ENCODE results near the gene RTL10. TPM values are rescaled to one million over a fixed set of nuclear protein-coding genes. Genes with fewer than 3 reads are reported as not detected.
A peak's percentile ranks its signal among the peaks of the same experiment; 100 is the strongest.
"Not testable (repeated sequence)": the region's sequence is repeated elsewhere in the genome, so short reads cannot be mapped to it uniquely, and the experiment has no call there.

The RTL10 gene
- total RNA-seq, 4 donors from 2014 or later: 6.8 to 24.3 (median 17.7) TPM

DNA sequence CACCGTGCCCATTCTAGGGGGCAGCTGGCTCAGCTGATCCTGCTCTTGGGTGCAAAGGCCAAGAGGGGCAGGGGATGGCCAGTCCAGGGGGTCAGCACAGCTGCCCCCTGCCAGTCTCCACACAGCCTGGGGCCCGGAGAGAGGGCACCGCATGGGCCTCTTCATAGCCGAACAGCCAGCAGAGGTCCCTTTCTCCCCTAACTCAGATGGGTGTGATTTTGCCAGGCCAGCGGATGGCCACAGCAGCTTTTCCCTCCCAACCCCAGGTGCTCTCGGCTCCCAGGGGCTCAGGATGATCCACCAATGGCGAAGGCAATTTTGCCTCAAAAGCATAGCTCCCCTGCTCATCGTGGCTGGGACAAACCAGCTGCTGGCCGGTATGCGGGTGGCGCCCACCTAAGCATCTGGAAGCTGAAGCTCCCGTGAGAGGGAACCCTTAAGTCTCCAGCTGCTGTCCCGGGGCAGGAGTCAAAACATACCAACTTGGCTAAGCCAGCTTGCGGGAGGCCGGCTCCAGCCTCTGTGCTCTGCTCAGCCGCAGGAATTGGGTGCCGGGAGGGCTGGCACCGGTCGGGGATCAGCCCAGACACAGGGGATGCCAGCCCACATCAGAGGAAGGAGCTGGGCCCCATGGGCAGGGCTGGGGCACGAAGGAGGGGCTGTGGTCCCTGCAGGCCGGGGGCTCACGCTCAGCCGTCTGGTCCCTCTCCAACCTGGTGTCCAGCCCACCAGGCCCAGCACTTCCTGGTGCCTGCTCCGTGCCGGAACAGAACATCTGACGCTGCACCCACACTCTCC is 30.5 kb upstream of the RTL10 start:
- intact Hi-C loops (cut with DNase I; ENCODE audit: low total_unique reads): no loop called here
- H3K4me3 ChIP-seq: no peak overlapping the region
- H3K27me3 ChIP-seq: no peaks in the 10 kb centered on the region
- no peak overlapping the region for H3K27ac ChIP-seq
- TF ChIP-seq POLR2A (IDR thresholded peaks at IDR 0.05): no peak
- TF ChIP-seq, protein P1, sequence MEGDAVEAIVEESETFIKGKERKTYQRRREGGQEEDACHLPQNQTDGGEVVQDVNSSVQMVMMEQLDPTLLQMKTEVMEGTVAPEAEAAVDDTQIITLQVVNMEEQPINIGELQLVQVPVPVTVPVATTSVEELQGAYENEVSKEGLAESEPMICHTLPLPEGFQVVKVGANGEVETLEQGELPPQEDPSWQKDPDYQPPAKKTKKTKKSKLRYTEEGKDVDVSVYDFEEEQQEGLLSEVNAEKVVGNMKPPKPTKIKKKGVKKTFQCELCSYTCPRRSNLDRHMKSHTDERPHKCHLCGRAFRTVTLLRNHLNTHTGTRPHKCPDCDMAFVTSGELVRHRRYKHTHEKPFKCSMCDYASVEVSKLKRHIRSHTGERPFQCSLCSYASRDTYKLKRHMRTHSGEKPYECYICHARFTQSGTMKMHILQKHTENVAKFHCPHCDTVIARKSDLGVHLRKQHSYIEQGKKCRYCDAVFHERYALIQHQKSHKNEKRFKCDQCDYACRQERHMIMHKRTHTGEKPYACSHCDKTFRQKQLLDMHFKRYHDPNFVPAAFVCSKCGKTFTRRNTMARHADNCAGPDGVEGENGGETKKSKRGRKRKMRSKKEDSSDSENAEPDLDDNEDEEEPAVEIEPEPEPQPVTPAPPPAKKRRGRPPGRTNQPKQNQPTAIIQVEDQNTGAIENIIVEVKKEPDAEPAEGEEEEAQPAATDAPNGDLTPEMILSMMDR (IDR thresholded peaks at IDR 0.05): no peak
- DNase-seq: no peak
- no peaks in the 10 kb centered on the region for H3K9me3 ChIP-seq
- no peaks in the 10 kb centered on the region for H3K36me3 ChIP-seq
- peaks cover 0 to 13% of the 10 kb centered on the region in 2 donors for H3K4me1 ChIP-seq

DNA sequence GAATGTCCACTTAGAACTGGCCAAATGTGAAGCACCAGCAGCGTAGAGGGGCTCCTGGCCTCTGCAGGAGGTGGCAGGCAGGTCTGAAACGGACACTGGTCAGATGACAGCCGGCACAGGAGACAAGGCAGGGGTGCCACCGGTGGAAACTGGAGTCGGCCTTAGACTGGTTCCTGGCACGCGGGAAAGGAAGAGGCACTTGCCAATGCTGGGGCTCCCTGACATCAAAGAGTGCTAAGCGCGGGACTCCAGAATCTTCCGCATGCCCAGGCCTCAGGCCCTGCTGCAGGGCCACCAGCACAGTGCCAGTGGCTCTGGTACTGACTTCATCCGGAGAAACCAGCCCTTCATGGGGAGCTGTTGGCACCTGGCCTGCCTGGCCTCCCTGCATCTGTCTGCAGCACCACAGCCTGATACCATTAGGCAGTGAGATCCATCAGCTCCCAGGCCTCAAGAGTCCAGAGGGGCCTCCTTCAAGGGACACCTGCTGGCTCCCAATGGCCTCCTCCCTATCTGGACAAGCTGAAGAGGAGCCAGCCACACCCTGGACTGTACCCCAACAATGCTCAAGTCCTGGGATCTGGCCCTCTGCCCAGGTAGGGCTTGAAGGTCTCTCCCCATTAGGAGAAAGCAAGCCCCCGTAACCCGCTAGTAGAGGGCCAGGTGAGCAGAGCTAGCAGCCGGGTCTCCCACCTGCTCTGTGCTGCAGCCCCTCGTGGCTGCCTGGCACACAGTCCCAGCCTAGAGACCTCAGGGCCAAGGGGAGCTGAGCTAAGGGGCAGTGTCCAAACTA is 29.7 kb upstream of the RTL10 start:
- no peaks in the 10 kb centered on the region for H3K9me3 ChIP-seq
- no peaks in the 10 kb centered on the region for H3K36me3 ChIP-seq
- DNase-seq: peak; percentile 11 to 20
- TF ChIP-seq, protein P1 (IDR thresholded peaks at IDR 0.05): no peak
- TF ChIP-seq POLR2A (IDR thresholded peaks at IDR 0.05): no peak
- no peaks in the 10 kb centered on the region for H3K27me3 ChIP-seq
- H3K27ac ChIP-seq: no peak overlapping the region
- H3K4me3 ChIP-seq: no peak overlapping the region
- H3K4me1 ChIP-seq: peaks cover 0 to 13% of the 10 kb centered on the region in 2 donors
- intact Hi-C loops (cut with DNase I; ENCODE audit: low total_unique reads): no loop called here

DNA sequence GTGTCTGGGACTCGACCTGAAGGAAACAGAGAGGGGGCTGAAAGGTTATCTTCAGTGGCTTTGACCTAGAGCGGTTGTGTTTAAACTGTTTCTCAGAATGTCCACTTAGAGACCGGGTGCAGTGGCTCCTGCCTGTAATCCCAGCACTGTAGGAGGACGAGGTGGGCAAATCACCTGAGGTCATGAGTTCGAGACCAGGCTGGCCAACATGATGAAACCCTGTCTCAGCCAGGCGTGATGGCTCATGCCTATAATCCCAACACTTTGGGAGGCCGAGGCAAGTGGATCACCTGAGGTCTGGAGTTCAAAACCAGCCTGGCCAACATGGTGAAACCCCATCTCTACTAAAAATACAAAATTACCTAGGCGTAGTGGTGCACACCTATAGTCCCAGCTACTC is 28.8 kb upstream of the RTL10 start:
- peaks cover 0 to 13% of the 10 kb centered on the region in 2 donors for H3K4me1 ChIP-seq
- H3K4me3 ChIP-seq; H3K36me3 ChIP-seq; H3K27ac ChIP-seq; H3K27me3 ChIP-seq; H3K9me3 ChIP-seq; intact Hi-C loops (cut with DNase I; ENCODE audit: low total_unique reads): not testable (repeated sequence)
- peak in 1 of 2 donors; percentile 1 for DNase-seq

- Histone ChIP-seq H3K36me3 (no peaks in the 10 kb centered on the region), H3K9me3 (no peaks in the 10 kb centered on the region), H3K4me3 (no peak overlapping the region), H3K4me1 (peaks cover 0 to 13% of the 10 kb centered on the region in 2 donors), H3K27me3 (no peaks in the 10 kb centered on the region), H3K27ac (no peak overlapping the region)
- TF ChIP-seq, protein P1 (IDR thresholded peaks at IDR 0.05): no peak
- TF ChIP-seq POLR2A (IDR thresholded peaks at IDR 0.05): no peak
- intact Hi-C loops (cut with DNase I; ENCODE audit: low total_unique reads): no loop called here
- DNase-seq: peak; percentile 9 to 13
Observed at GRCh38 chr22:19882446-19883381, 28.0 kb upstream of the RTL10 start.
